GM15510 (cell line): Measurements from ENCODE around the gene TAF3.

Experiments used
- POLR2A ChIP-seq: IDR thresholded peaks from 3 replicates; pipeline ENCODE4 v1.6.1; 2011; ENCODE audit warnings: borderline replicate concordance; ENCODE audit not compliant: insufficient read length; ENCODE audit errors: extremely low read depth

Gene TAF3

GRCh38 chr10:8061274-8062211 lies 243.2 kb downstream of the TAF3 start:
- TF ChIP-seq POLR2A, result no peak

GRCh38 chr10:8063128-8063908 lies 245.0 kb downstream of the TAF3 start:
- no peak for TF ChIP-seq POLR2A

- no peak for TF ChIP-seq POLR2A
Measured at GRCh38 chr10:8063935-8064334, 245.6 kb downstream of the TAF3 start.

- TF ChIP-seq POLR2A, result no peak
Measured at GRCh38 chr10:8064436-8064835, 246.1 kb downstream of the TAF3 start.

- no peak for TF ChIP-seq POLR2A
Measured at GRCh38 chr10:8065651-8066050, 247.3 kb downstream of the TAF3 start.

GRCh38 chr10:8066124-8066523 lies 247.8 kb downstream of the TAF3 start:
- no peak for TF ChIP-seq POLR2A
